ENCODE measurements around the gene ECHDC3.

DNA sequence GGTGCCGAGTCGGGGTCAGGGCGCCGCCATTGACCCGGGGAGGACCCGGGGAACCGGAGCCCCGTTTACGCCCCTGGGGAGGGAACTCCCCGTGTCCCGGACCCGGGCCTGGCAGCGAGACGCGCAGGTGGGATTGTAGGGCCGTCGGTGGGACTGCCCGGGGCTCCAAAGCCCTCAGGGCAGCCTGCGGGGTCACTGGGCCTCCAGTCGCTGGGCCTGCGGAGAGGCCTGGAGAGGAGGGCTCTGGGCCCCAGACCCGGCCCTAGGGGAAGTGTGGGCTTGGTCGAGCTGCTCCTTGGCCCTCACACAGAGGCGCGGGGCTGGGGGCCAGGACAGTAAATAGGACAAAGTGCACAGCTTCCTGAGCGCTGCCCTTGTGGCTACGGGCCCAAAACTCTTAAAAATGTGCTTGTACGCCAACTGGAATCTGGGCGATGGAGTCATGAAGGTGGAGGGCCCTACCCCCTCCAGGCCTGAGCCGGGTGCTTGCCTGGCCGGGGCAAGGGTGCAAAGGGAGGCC, 657 bp downstream of the ECHDC3 start:
- TF ChIP-seq, protein P1, sequence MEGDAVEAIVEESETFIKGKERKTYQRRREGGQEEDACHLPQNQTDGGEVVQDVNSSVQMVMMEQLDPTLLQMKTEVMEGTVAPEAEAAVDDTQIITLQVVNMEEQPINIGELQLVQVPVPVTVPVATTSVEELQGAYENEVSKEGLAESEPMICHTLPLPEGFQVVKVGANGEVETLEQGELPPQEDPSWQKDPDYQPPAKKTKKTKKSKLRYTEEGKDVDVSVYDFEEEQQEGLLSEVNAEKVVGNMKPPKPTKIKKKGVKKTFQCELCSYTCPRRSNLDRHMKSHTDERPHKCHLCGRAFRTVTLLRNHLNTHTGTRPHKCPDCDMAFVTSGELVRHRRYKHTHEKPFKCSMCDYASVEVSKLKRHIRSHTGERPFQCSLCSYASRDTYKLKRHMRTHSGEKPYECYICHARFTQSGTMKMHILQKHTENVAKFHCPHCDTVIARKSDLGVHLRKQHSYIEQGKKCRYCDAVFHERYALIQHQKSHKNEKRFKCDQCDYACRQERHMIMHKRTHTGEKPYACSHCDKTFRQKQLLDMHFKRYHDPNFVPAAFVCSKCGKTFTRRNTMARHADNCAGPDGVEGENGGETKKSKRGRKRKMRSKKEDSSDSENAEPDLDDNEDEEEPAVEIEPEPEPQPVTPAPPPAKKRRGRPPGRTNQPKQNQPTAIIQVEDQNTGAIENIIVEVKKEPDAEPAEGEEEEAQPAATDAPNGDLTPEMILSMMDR (IDR thresholded peaks at IDR 0.05): no peak
- TF ChIP-seq EZH2phosphoT487 (IDR thresholded peaks at IDR 0.05): no peak
- no peak for TF ChIP-seq EZH2 (IDR thresholded peaks at IDR 0.05)

Measured in neural progenitor cell (in vitro differentiated cells).